SU-DHL-6 (cell line): ENCODE results near the gene EIF4E1B.
A peak's percentile ranks its signal among the peaks of the same experiment; 100 is the strongest.

Experiments
- H2AFZ ChIP-seq: fragments of 200-600 bp; sonication (generic); 2 replicates; pipeline ENCODE4 v1.6.1; 2014; ENCODE audit warnings: low read depth, mild to moderate bottlenecking, moderate library complexity, mixed read lengths, antibody characterized with exemption, low read length; ENCODE audit not compliant: severe bottlenecking
- H3F3A ChIP-seq: fragments of 200-600 bp; shearing (Covaris generic); 2 replicates; pipeline ENCODE4 v1.6.0; 2016; ENCODE audit warnings: antibody characterized with exemption, mild to moderate bottlenecking; ENCODE audit not compliant: insufficient read depth
- H3K27ac ChIP-seq: fragments of 200-600 bp; sonication (generic); 2 replicates; pipeline ENCODE4 v1.5.1; 2016; ENCODE audit warnings: low read depth, mild to moderate bottlenecking, low read length, moderate library complexity, mixed read lengths
- H3K27me3 ChIP-seq: fragments of 200-600 bp; sonication (generic), shearing (Covaris generic); 2 replicates; pipeline ENCODE4 v1.6.0; 2014; ENCODE audit warnings: mild to moderate bottlenecking, low read length
- H3K36me3 ChIP-seq: fragments of 200-600 bp; sonication (generic); 2 replicates; pipeline ENCODE4 v1.6.1; 2014; ENCODE audit warnings: mild to moderate bottlenecking, low read length, mixed read lengths
- H3K4me2 ChIP-seq: fragments of 300-600, 200-600 bp; shearing (Covaris generic), sonication (generic); 2 replicates; pipeline ENCODE4 v1.6.0; 2014; ENCODE audit warnings: low read length, low read depth, mild to moderate bottlenecking; ENCODE audit not compliant: poor library complexity, severe bottlenecking
- H3K4me3 ChIP-seq: fragments of 200-600 bp; sonication (generic); 2 replicates; pipeline ENCODE4 v1.5.1; 2014; ENCODE audit warnings: antibody characterized with exemption, low read length, mild to moderate bottlenecking, mixed read lengths; ENCODE audit not compliant: insufficient read depth, poor library complexity, severe bottlenecking
- H3K79me2 ChIP-seq: fragments of 200-600 bp; sonication (generic); 2 replicates; pipeline ENCODE4 v1.6.1; 2014; ENCODE audit warnings: mild to moderate bottlenecking, low read length, moderate library complexity; ENCODE audit not compliant: insufficient read depth
- H3K9ac ChIP-seq: fragments of 200-600 bp; sonication (generic); 2 replicates; pipeline ENCODE4 v1.7.0; 2014; ENCODE audit warnings: mild to moderate bottlenecking, low read length
- H3K9me2 ChIP-seq: fragments of 200-600 bp; sonication (generic); replicated peaks from 2 replicates; pipeline ENCODE4 v1.6.1; 2014; ENCODE audit warnings: low read length; ENCODE audit not compliant: insufficient read depth
- H3K9me3 ChIP-seq: fragments of 200-600 bp; sonication (generic); 2 replicates; pipeline ENCODE4 v1.6.1; 2014; ENCODE audit warnings: low read length, mixed read lengths; ENCODE audit not compliant: insufficient read depth
- H4K20me1 ChIP-seq: fragments of 200-600 bp; sonication (generic); 2 replicates; pipeline ENCODE4 v1.6.1; 2014; ENCODE audit warnings: low read depth, mild to moderate bottlenecking, antibody characterized with exemption, low read length, moderate library complexity, mixed read lengths
- CTCF ChIP-seq: fragments of 200-600 bp; sonication (generic); IDR thresholded peaks from one replicate; pipeline ENCODE4 v1.5.1; 2017; ENCODE audit warnings: antibody characterized with exemption, mild to moderate bottlenecking, low read length, moderate library complexity; ENCODE audit not compliant: insufficient read depth, poor library complexity, severe bottlenecking
- EZH2phosphoT487 ChIP-seq: fragments of 200-600 bp; sonication (generic), shearing (Covaris generic); conservative IDR thresholded peaks from 2 replicates; pipeline ENCODE4 v1.6.1; 2018; ENCODE audit warnings: mild to moderate bottlenecking, antibody characterized with exemption, low read length, moderate library complexity, mixed read lengths

EIF4E1B gene

GRCh38 chr5:176628406-176629228, 1.9 kb upstream of the EIF4E1B start:
- H3K4me2 ChIP-seq, result no peak overlapping the region

DNA sequence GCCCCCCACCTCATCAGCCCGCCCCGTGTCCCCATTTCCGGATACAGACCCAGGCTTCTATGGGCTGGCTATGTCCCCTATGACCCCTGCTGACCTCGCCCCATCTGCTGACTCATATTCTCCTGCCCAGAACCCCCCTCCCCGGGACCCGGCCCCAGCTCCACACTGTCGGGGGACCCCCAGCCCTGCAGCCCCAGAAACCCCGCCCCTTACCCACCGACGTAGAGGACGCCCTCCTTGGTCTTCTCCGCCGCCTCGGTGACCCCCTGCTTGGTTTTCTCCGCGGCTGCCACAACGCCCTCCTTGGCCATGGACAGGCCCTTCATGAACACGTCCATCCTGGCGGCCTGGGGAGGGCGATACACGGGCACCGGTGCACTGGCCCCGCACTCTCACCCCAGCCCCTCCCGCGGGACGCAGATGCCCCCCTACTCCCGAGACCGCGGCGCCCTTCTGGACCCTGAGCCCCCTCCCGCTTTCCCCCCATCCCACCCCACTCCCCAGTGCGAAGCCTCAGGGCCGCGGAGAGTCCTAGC, 1.1 kb upstream of the EIF4E1B start:
- H3K36me3 ChIP-seq, result no peaks in the 10 kb centered on the region
- no peaks in the 10 kb centered on the region for H3F3A ChIP-seq
- H3K9me2 ChIP-seq, result no peaks in the 10 kb centered on the region
- H3K79me2 ChIP-seq, result no peaks in the 10 kb centered on the region
- H3K9me3 ChIP-seq, result no peaks in the 10 kb centered on the region
- H3K27me3 ChIP-seq, result no peaks in the 10 kb centered on the region
- H2AFZ ChIP-seq, result no peak overlapping the region
- no peak overlapping the region for H3K9ac ChIP-seq
- no peak overlapping the region for H3K4me2 ChIP-seq
- no peak overlapping the region for H3K4me3 ChIP-seq
- H4K20me1 ChIP-seq, result no peaks in the 10 kb centered on the region
- TF ChIP-seq EZH2phosphoT487 (no peak), CTCF (no peak)
- no peak overlapping the region for H3K27ac ChIP-seq

More at GRCh38 chr5:176628406-176629228, 1.9 kb upstream of the EIF4E1B start:
- TF ChIP-seq EZH2phosphoT487, result no peak
- no peak for TF ChIP-seq CTCF
- no peak overlapping the region for H3K9ac ChIP-seq
- H3K27me3 ChIP-seq, result no peaks in the 10 kb centered on the region
- no peaks in the 10 kb centered on the region for H4K20me1 ChIP-seq
- H3K4me3 ChIP-seq, result no peak overlapping the region
- H3K9me3 ChIP-seq, result no peaks in the 10 kb centered on the region
- no peak overlapping the region for H3K27ac ChIP-seq
- no peak overlapping the region for H2AFZ ChIP-seq
- no peaks in the 10 kb centered on the region for H3K79me2 ChIP-seq
- H3K36me3 ChIP-seq, result no peaks in the 10 kb centered on the region
- no peaks in the 10 kb centered on the region for H3K9me2 ChIP-seq
- no peaks in the 10 kb centered on the region for H3F3A ChIP-seq

- Histone ChIP-seq H3K79me2 (no peaks in the 10 kb centered on the region), H3K27me3 (no peaks in the 10 kb centered on the region), H2AFZ (no peak overlapping the region), H3K4me2 (peak overlapping the region; percentile 31), H3K27ac (no peak overlapping the region), H3K9me2 (no peaks in the 10 kb centered on the region), H3K9me3 (no peaks in the 10 kb centered on the region), H3K9ac (no peak overlapping the region), H4K20me1 (no peaks in the 10 kb centered on the region), H3K4me3 (no peak overlapping the region), H3F3A (no peaks in the 10 kb centered on the region), H3K36me3 (no peaks in the 10 kb centered on the region)
- TF ChIP-seq CTCF (no peak), EZH2phosphoT487 (no peak)
Observed at GRCh38 chr5:176630681-176631222, 277 bp downstream of the EIF4E1B start.
